Lung (tissue), 12 donors: ENCODE data around the gene ATRX. TPM values are rescaled to one million over a fixed set of nuclear protein-coding genes. Genes with fewer than 3 reads are reported as not detected.
"Not testable (repeated sequence)": the region's sequence is repeated elsewhere in the genome, so short reads cannot be mapped to it uniquely, and the experiment has no call there.

Source experiments
- ATAC-seq: fragments of 200-7000 bp; cut with Tn5 transposase; one replicate; pipeline ENCODE4 v1.9.1; 2020; ENCODE audit warnings: moderate number of reproducible peaks; ENCODE audit not compliant: insufficient read depth, low FRiP score
- DNase-seq, 3 donors: peaks; one replicate each; pipeline ENCODE4 v3.0.0-alpha.2; 2013 to 2017
- H3K27ac ChIP-seq, 2 donors: one replicate each; pipeline ENCODE4 v1.5.1; 2013; ENCODE audit warnings: mild to moderate bottlenecking in 2 of 2, moderate library complexity in 2 of 2, control low read depth in 1 of 2, inconsistent platforms in 1 of 2, low read depth in 1 of 2, low read length in 1 of 2
- H3K27me3 ChIP-seq, 3 donors: one replicate each; pipeline ENCODE4 v1.5.1; 2013; ENCODE audit warnings: low read length in 2 of 3; ENCODE audit not compliant: control insufficient read depth in 3 of 3, insufficient read depth in 3 of 3
- H3K36me3 ChIP-seq, 4 donors: one replicate each; pipeline ENCODE4 v1.5.1; 2013; ENCODE audit warnings: low read length in 4 of 4, mild to moderate bottlenecking in 1 of 4, moderate library complexity in 1 of 4; ENCODE audit not compliant: control insufficient read depth in 4 of 4, insufficient read depth in 4 of 4
- H3K4me1 ChIP-seq, 5 donors: one replicate each; pipeline ENCODE4 v1.5.1; 2013; ENCODE audit warnings: low read length in 5 of 5, mild to moderate bottlenecking in 2 of 5, moderate library complexity in 1 of 5; ENCODE audit not compliant: control insufficient read depth in 5 of 5, insufficient read depth in 5 of 5
- H3K4me3 ChIP-seq: one replicate; pipeline ENCODE4 v1.5.1; 2013; ENCODE audit warnings: mild to moderate bottlenecking, control low read depth, moderate library complexity
- H3K9ac ChIP-seq, 2 donors: one replicate each; pipeline ENCODE4 v1.5.1; 2013; ENCODE audit warnings: low read length in 2 of 2, control low read depth in 1 of 2; ENCODE audit not compliant: insufficient read depth in 1 of 2
- H3K9me3 ChIP-seq, 4 donors: one replicate each; pipeline ENCODE4 v1.5.1; 2013; ENCODE audit warnings: low read length in 3 of 4, mild to moderate bottlenecking in 1 of 4, moderate library complexity in 1 of 4; ENCODE audit not compliant: control insufficient read depth in 4 of 4, insufficient read depth in 3 of 4
- WGBS, 2 donors: extraction: QIAGEN DNeasy Blood & Tissue Kit; methylation state at CpG; one replicate each; pipeline ENCODE4 v1.1.7; 2013; 5-methylcytosine and 5-hydroxymethylcytosine counted together
- polyA plus RNA-seq, 2 donors: library from polyadenylated mRNA; stranded (reverse); fragments of 200-250 nt; gene quantifications; one replicate each; pipeline ENCODE4 v1.2.1, GENCODE V29; 2013
- total RNA-seq, 2 donors: library from RNA; depleted of rRNA in 1 of 2; stranded (reverse); fragments of >200 nt in 1 of 2; gene quantifications; one replicate each; pipeline ENCODE4 v1.2.1, GENCODE V29; 2014 to 2021
- TF ChIP-seq, protein P1 (sequence below): IDR thresholded peaks from 2 replicates; pipeline ENCODE4 v1.5.1; 2012; ENCODE audit warnings: mild to moderate bottlenecking; ENCODE audit errors: control extremely low read depth, extremely low read depth
- donor health status: control.
- donor health status: control.
- donor health status: Bipolar disorder and iron deficiency.
- donor health status: healthy.
- donor health status: DM: yes; HTN: yes; CAD: no.

The ATRX gene
- total and polyA plus RNA-seq, 4 donors = 10.6 to 208 (median 36.9) TPM

DNA sequence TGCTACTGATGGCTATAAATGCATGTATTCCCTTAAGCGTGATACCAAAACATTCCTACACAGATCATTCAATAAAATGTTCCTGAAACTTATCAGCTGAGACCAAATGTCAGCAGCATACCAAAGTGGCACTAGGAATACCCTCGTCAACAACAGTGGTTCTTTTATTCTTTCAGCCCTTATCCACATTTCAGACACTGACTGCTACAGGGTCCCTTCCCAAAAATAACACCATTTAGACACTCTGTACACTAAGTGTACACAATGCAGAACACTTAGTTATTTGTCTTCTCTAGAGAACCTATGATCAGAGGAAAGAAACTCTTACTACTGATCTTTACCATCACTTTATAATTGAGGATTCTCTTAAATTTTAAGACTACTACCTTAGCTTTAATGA lies 94.1 kb downstream of the ATRX start:
- TF ChIP-seq, protein P1, sequence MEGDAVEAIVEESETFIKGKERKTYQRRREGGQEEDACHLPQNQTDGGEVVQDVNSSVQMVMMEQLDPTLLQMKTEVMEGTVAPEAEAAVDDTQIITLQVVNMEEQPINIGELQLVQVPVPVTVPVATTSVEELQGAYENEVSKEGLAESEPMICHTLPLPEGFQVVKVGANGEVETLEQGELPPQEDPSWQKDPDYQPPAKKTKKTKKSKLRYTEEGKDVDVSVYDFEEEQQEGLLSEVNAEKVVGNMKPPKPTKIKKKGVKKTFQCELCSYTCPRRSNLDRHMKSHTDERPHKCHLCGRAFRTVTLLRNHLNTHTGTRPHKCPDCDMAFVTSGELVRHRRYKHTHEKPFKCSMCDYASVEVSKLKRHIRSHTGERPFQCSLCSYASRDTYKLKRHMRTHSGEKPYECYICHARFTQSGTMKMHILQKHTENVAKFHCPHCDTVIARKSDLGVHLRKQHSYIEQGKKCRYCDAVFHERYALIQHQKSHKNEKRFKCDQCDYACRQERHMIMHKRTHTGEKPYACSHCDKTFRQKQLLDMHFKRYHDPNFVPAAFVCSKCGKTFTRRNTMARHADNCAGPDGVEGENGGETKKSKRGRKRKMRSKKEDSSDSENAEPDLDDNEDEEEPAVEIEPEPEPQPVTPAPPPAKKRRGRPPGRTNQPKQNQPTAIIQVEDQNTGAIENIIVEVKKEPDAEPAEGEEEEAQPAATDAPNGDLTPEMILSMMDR = no peak
- H3K4me3 ChIP-seq = no peak overlapping the region
- H3K4me1 ChIP-seq = no peaks in the 10 kb centered on the region
- no peaks in the 10 kb centered on the region for H3K27me3 ChIP-seq
- ATAC-seq (no peak), DNase-seq (no peak)
- 71 to 86% methylated on average over 2 of the region's 2 CpGs for WGBS, 2 donors
- no peak overlapping the region for H3K9ac ChIP-seq
- H3K36me3 ChIP-seq = peaks cover 0 to 5% (median 4%) of the 10 kb centered on the region in 4 donors
- no peak overlapping the region for H3K27ac ChIP-seq
- H3K9me3 ChIP-seq = no peaks in the 10 kb centered on the region

DNA sequence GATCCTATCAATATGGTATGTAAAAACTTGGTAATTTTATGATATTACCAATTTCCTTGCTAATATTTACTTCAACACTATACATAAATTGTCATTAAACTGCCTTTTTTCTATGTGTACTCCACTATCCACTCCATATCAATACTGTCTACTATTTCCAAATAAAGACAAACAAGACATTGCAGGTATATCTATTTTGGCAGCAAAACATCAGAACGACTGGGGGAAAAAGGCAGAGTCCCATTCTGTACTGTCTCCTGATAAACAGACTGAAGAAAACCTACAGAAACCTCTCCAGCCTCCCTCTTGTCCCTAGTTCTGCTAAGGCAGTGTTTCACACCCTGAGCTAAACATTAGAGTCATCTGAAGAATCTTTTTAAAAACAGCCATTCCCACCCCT lies 96.6 kb downstream of the ATRX start:
- no peaks in the 10 kb centered on the region for H3K27me3 ChIP-seq
- H3K4me3 ChIP-seq = no peak overlapping the region
- WGBS, 2 donors = 47 to 80% methylated on average over 1 of the region's 1 CpG
- H3K9me3 ChIP-seq = no peaks in the 10 kb centered on the region
- ATAC-seq (no peak), DNase-seq (no peak)
- no peak overlapping the region for H3K9ac ChIP-seq
- no peak overlapping the region for H3K27ac ChIP-seq
- TF ChIP-seq, protein P1 = no peak
- H3K36me3 ChIP-seq = peaks cover 0 to 13% (median 5%) of the 10 kb centered on the region in 4 donors
- H3K4me1 ChIP-seq = no peaks in the 10 kb centered on the region

DNA sequence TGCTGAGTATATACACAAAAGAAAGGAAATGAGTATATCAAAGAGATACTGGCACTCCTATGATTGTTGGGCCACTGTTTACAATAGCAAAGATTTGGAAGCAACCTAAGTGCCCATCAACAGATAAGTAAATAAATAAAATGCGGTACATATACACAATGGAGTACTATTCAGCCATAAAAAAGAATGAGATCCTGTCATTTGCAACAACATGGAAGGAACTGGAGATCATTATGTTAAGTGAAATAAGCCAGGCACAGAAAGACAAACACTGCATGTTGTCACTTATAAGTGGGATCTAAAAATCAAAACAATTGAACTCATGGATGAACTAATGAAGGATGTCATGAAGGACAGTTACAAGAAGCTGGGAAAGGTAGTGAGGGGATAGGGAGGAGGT lies 100.3 kb downstream of the ATRX start:
- ATAC-seq, H3K4me1 ChIP-seq, H3K27ac ChIP-seq, H3K9ac ChIP-seq, H3K9me3 ChIP-seq, H3K27me3 ChIP-seq, DNase-seq, H3K4me3 ChIP-seq: not testable (repeated sequence)
- WGBS, 2 donors = 85 to 92% methylated on average over 1 of the region's 1 CpG
- H3K36me3 ChIP-seq = peaks cover 0 to 19% (median 8%) of the 10 kb centered on the region in 4 donors

DNA sequence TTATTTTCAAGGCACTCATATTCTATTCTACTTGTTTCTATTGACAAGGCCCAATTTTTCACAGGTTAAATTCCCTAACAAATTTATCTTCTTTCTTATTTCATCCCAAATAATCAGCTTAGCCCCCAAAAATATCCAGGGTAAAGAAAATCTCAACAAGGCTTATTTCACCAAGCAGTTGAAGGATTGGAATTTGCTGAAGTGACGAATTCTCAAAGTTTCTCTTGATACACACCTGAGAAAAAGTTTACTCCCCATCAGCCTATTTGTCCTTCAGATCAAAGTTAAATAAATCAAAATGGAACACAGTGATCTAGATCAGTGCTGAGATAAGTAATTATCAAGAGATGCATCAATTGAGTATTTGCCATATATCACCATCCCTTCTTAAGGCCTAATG lies 106.9 kb downstream of the ATRX start:
- H3K36me3 ChIP-seq = peaks cover 0 to 13% (median 4%) of the 10 kb centered on the region in 4 donors
- H3K4me1 ChIP-seq = no peaks in the 10 kb centered on the region
- TF ChIP-seq, protein P1 = no peak
- no peak overlapping the region for H3K9ac ChIP-seq
- DNase-seq (no peak), ATAC-seq (no peak)
- no peaks in the 10 kb centered on the region for H3K9me3 ChIP-seq
- 72 to 100% methylated on average over 1 of the region's 1 CpG for WGBS, 2 donors
- H3K27ac ChIP-seq = no peak overlapping the region
- H3K27me3 ChIP-seq = no peaks in the 10 kb centered on the region
- H3K4me3 ChIP-seq = no peak overlapping the region
